Ammon's horn (tissue), 1 donor: ENCODE data around the gene MBL2.
A peak's percentile ranks its signal among the peaks of the same experiment; 100 is the strongest.

ENCODE experiments used
- DNase-seq: peaks from one replicate; pipeline ENCODE4 v3.0.0-alpha.2; 2016; ENCODE audit warnings: low spot score

Gene MBL2

GRCh38 chr10:52740155-52740549 is 32.4 kb downstream of the MBL2 start:
- DNase-seq = no peak

- no peak for DNase-seq
Measured at GRCh38 chr10:52739380-52740154, 33.0 kb downstream of the MBL2 start.

- DNase-seq = no peak
Measured at GRCh38 chr10:52738951-52739350, 33.6 kb downstream of the MBL2 start.

- DNase-seq = peak; percentile 32
Measured at GRCh38 chr10:52729271-52730104, 43.1 kb downstream of the MBL2 start.

GRCh38 chr10:52720018-52720417 is 52.6 kb downstream of the MBL2 start:
- no peak for DNase-seq
